NB4 (cell line): ENCODE data around the gene ABCC11.

Experiments
- DNase-seq: peaks from one replicate; pipeline ENCODE4 v3.0.0; 2010; ENCODE audit warnings: low read depth
- H3K4me3 ChIP-seq: one replicate; pipeline ENCODE4 v1.5.1; 2011; ENCODE audit warnings: mild to moderate bottlenecking, low read depth, low read length, moderate library complexity
- CTCF ChIP-seq: IDR thresholded peaks from one replicate; pipeline ENCODE4 v1.5.1; 2012; ENCODE audit warnings: low read depth, low read length
- MAX ChIP-seq: IDR thresholded peaks from 2 replicates; pipeline ENCODE4 v1.6.1; 2011; ENCODE audit warnings: low read depth, low read length
- MYC ChIP-seq: IDR thresholded peaks from 2 replicates; pipeline ENCODE4 v1.6.1; 2011; ENCODE audit warnings: low read depth, low read length
- POLR2A ChIP-seq: IDR thresholded peaks from 2 replicates; pipeline ENCODE4 v1.6.1; 2011; ENCODE audit warnings: mild to moderate bottlenecking; ENCODE audit not compliant: insufficient read length; ENCODE audit errors: extremely low read depth

Gene ABCC11

GRCh38 chr16:48291303-48291702 is 44.0 kb upstream of the ABCC11 start:
- TF ChIP-seq MAX (no peak), MYC (no peak), POLR2A (no peak), CTCF (no peak)
- no peak overlapping the region for H3K4me3 ChIP-seq
- no peak for DNase-seq

- TF ChIP-seq MYC (no peak), CTCF (no peak), MAX (no peak), POLR2A (no peak)
- no peak overlapping the region for H3K4me3 ChIP-seq
- no peak for DNase-seq
Observed at GRCh38 chr16:48287239-48287638, 39.9 kb upstream of the ABCC11 start.

- DNase-seq = peak; percentile 66
- H3K4me3 ChIP-seq = no peak overlapping the region
- TF ChIP-seq MYC (no peak), CTCF (peak; percentile 1), MAX (no peak)
Observed at GRCh38 chr16:48284772-48285409, 37.6 kb upstream of the ABCC11 start.

GRCh38 chr16:48282636-48283263 is 35.4 kb upstream of the ABCC11 start:
- no peak overlapping the region for H3K4me3 ChIP-seq
- TF ChIP-seq CTCF = no peak
- TF ChIP-seq MAX = no peak
- no peak for TF ChIP-seq POLR2A
- no peak for TF ChIP-seq MYC
- no peak for DNase-seq

GRCh38 chr16:48280546-48280945 is 33.2 kb upstream of the ABCC11 start:
- TF ChIP-seq MYC (no peak), POLR2A (no peak), MAX (no peak), CTCF (no peak)
- peak; percentile 9 for DNase-seq
- H3K4me3 ChIP-seq = no peak overlapping the region
